Osteocyte (in vitro differentiated cells): ENCODE measurements around the gene SLC39A11. TPM values are rescaled to one million over a fixed set of nuclear protein-coding genes. Genes with fewer than 3 reads are reported as not detected.

Experiments used
- DNase-seq: peaks from one replicate; pipeline ENCODE4 v3.0.0; 2021; ENCODE audit warnings: mixed read lengths; ENCODE audit not compliant: unreplicated experiment; ENCODE audit errors: extremely low spot score
- H3K27ac Mint-ChIP-seq: one replicate; pipeline ENCODE4 v1.8.0; 2021; ENCODE audit warnings: mild to moderate bottlenecking, mixed read lengths; ENCODE audit not compliant: unreplicated experiment
- H3K27me3 Mint-ChIP-seq: one replicate; pipeline ENCODE4 v1.8.0; 2021; ENCODE audit warnings: mixed read lengths; ENCODE audit not compliant: unreplicated experiment
- H3K36me3 Mint-ChIP-seq: one replicate; pipeline ENCODE4 v1.8.0; 2021; ENCODE audit warnings: mixed read lengths; ENCODE audit not compliant: unreplicated experiment
- H3K4me1 Mint-ChIP-seq: one replicate; pipeline ENCODE4 v1.8.0; 2021; ENCODE audit warnings: mixed read lengths; ENCODE audit not compliant: unreplicated experiment
- H3K4me3 Mint-ChIP-seq: one replicate; pipeline ENCODE4 v1.8.0; 2021; ENCODE audit warnings: mild to moderate bottlenecking, moderate library complexity, mixed read lengths; ENCODE audit not compliant: unreplicated experiment
- H3K9me3 Mint-ChIP-seq: one replicate; pipeline ENCODE4 v1.8.0; 2021; ENCODE audit warnings: mixed read lengths; ENCODE audit not compliant: unreplicated experiment
- total RNA-seq: library from RNA; stranded (reverse); gene quantifications from 2 replicates; pipeline ENCODE4 v1.2.1, GENCODE V29; 2021
- TF ChIP-seq, protein P1 (sequence below): fragments of 200-600 bp; sonication (generic); IDR thresholded peaks from 2 replicates; pipeline ENCODE4 v1.5.0; 2021; ENCODE audit warnings: antibody characterized with exemption, mild to moderate bottlenecking, moderate library complexity

Gene SLC39A11
- total RNA-seq, 1 donor from 2014 or later = 50.2 TPM

- H3K27me3 Mint-ChIP-seq = no peaks in the 10 kb centered on the region
- no peak overlapping the region for H3K27ac Mint-ChIP-seq
- no peak overlapping the region for H3K4me3 Mint-ChIP-seq
- DNase-seq = no peak
- no peaks in the 10 kb centered on the region for H3K9me3 Mint-ChIP-seq
- TF ChIP-seq, protein P1, sequence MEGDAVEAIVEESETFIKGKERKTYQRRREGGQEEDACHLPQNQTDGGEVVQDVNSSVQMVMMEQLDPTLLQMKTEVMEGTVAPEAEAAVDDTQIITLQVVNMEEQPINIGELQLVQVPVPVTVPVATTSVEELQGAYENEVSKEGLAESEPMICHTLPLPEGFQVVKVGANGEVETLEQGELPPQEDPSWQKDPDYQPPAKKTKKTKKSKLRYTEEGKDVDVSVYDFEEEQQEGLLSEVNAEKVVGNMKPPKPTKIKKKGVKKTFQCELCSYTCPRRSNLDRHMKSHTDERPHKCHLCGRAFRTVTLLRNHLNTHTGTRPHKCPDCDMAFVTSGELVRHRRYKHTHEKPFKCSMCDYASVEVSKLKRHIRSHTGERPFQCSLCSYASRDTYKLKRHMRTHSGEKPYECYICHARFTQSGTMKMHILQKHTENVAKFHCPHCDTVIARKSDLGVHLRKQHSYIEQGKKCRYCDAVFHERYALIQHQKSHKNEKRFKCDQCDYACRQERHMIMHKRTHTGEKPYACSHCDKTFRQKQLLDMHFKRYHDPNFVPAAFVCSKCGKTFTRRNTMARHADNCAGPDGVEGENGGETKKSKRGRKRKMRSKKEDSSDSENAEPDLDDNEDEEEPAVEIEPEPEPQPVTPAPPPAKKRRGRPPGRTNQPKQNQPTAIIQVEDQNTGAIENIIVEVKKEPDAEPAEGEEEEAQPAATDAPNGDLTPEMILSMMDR = no peak
- peaks cover 13% of the 10 kb centered on the region for H3K36me3 Mint-ChIP-seq
- peaks cover 35% of the 10 kb centered on the region for H3K4me1 Mint-ChIP-seq
Observed at GRCh38 chr17:72693956-72694355, 398.5 kb downstream of the SLC39A11 start.

GRCh38 chr17:72693151-72693878, 399.2 kb downstream of the SLC39A11 start:
- peaks cover 13% of the 10 kb centered on the region for H3K36me3 Mint-ChIP-seq
- no peak for DNase-seq
- no peaks in the 10 kb centered on the region for H3K9me3 Mint-ChIP-seq
- TF ChIP-seq, protein P1 = no peak
- peaks cover 35% of the 10 kb centered on the region for H3K4me1 Mint-ChIP-seq
- peak overlapping the region; percentile 56 for H3K27ac Mint-ChIP-seq
- no peaks in the 10 kb centered on the region for H3K27me3 Mint-ChIP-seq
- H3K4me3 Mint-ChIP-seq = no peak overlapping the region

DNA sequence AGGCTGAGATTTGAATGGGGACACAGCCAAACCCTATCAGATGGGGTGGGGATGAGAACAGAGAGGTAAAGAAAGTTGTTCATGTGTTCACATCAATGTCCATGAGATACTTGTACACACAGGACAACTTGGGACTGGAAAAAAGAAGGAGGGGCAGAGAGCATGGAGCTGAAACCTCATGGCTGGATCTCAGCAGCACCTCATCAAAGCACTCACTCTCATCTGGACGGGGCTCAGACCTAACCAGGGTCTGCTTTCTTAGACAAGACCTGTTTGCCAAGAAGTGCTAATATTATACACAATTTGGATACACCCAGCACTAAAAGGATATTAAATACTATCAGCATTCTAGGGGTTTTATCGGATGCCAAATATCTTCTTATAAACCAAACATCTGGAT, 399.8 kb downstream of the SLC39A11 start:
- TF ChIP-seq, protein P1 = no peak
- no peak for DNase-seq
- Mint-ChIP-seq H3K4me1 (peaks cover 35% of the 10 kb centered on the region), H3K36me3 (peaks cover 13% of the 10 kb centered on the region), H3K27me3 (no peaks in the 10 kb centered on the region), H3K4me3 (no peak overlapping the region), H3K27ac (peak overlapping the region; percentile 60), H3K9me3 (no peaks in the 10 kb centered on the region)

GRCh38 chr17:72691586-72691985, 400.9 kb downstream of the SLC39A11 start:
- Mint-ChIP-seq H3K27me3 (no peaks in the 10 kb centered on the region), H3K27ac (peak overlapping the region; percentile 60), H3K36me3 (peaks cover 13% of the 10 kb centered on the region)

DNA sequence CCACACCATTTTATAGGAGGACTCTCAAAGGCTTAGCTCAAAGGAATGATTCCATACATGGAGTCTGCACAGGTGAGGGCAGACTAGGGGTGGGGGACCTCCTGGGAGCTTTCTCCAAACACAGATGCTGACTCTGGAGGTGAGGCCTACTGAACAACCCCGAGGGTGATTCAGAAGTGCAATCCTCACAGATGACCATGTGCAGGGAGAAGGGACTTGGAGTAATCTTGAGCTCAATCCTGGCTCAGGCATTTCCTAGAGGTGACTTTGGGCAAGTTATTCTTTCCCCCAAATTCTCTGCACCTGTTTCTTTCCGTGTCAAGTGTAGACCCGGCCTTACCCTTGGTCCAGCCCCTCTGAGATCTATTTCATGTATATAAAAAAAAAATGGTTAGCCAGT, 401.5 kb downstream of the SLC39A11 start:
- Mint-ChIP-seq H3K27me3 (no peaks in the 10 kb centered on the region), H3K36me3 (peaks cover 13% of the 10 kb centered on the region), H3K27ac (no peak overlapping the region), H3K9me3 (no peaks in the 10 kb centered on the region), H3K4me1 (peaks cover 32% of the 10 kb centered on the region), H3K4me3 (no peak overlapping the region)
- no peak for DNase-seq
- TF ChIP-seq, protein P1 = no peak

More at GRCh38 chr17:72691586-72691985, 400.9 kb downstream of the SLC39A11 start:
- no peak for DNase-seq
- H3K9me3 Mint-ChIP-seq = no peaks in the 10 kb centered on the region
- peaks cover 32% of the 10 kb centered on the region for H3K4me1 Mint-ChIP-seq
- no peak overlapping the region for H3K4me3 Mint-ChIP-seq
- TF ChIP-seq, protein P1 = no peak
